ENCODE data around the gene CPM.

The CPM gene

DNA sequence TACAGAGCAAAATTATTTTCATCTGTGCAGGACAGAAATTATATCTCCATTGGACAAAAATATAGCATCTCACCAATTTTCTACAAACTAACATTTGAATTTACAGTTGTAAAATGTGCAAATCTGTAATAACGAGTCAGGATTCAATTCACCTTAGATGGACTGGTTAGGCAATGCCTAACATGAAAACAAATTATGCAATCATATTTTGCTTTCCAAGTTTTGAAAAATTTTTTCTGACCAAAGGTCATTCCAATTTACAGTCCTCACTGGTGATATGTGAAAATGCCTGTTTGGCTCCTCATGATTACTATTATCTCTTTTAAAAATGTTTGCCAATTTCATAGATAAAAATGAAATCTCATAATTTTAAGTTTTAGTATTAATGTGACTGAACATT, 6.5 kb upstream of the CPM start:
- no peaks in the 10 kb centered on the region for H3K36me3 Mint-ChIP-seq
- H3K27ac Mint-ChIP-seq, result no peak overlapping the region
- no peak overlapping the region for H3K4me3 Mint-ChIP-seq
- H3K9me3 Mint-ChIP-seq (ENCODE audit: low read depth), result no peaks in the 10 kb centered on the region
- no peaks in the 10 kb centered on the region for H3K4me1 Mint-ChIP-seq (ENCODE audit: low read depth)
- peaks cover 2% of the 10 kb centered on the region for H3K27me3 Mint-ChIP-seq

DNA sequence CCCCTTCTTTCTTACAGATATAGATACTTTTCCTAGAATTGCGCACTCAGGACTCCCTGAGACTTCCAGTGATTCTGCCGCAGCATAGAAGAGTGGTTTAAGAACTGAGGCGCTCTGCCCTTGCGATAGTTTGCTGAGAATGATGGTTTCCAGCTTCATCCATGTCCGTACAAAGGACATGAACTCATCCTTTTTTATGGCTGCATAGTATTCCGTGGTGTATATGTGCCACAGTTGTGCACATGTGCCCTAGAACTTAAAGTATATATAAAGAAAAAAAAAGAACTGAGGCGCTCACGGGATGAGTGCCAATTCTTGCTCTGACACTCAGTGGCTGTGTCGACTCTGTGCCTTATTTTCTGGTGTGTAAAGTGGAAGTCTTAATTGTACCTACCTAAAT, 1.4 kb upstream of the CPM start:
- Mint-ChIP-seq H3K9me3 (ENCODE audit: low read depth) (no peaks in the 10 kb centered on the region), H3K4me1 (ENCODE audit: low read depth) (peaks cover 13% of the 10 kb centered on the region), H3K36me3 (peaks cover 2% of the 10 kb centered on the region), H3K4me3 (peak overlapping the region; percentile 32), H3K27ac (no peak overlapping the region), H3K27me3 (peaks cover 8% of the 10 kb centered on the region)

DNA sequence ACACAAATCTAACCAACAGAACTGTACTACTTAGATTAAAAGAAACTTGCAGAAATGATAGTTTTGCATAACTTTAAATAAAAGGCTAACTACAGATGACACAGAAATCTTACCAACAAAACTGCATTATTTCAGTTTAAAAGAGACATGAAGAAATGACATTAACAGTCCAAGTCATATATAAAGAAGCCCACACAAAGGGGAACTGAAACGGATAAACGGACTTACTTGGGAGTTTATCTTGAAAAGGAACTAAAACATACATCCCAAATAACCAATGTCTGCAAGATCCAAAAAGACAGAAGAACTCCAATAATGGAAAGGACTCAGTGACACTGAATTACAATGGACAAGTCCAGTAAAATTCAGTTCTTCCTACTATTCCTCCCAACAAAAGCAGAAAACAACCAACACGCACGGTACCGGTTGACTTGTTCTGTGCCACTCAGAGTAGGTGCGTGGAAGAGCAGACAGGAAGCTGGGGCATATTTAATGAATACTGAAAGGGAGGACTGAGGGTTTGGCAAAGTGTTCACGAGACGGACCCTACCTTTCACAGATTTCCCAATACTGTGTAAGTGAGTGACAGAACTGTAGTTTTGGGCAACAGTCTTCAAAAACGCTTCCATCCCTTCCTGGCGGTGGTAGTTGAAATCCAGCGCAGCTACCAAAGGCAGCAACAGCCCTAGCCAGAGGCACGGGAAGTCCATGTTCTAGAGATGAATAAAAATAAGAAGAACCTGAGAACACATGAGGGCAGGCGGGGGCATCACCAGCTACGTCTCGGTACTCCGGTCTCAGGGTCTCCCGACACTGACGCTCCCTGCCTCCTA, 627 bp downstream of the CPM start:
- peaks cover 13% of the 10 kb centered on the region for H3K4me1 Mint-ChIP-seq (ENCODE audit: low read depth)
- H3K4me3 Mint-ChIP-seq, result peak overlapping the region; percentile 89
- H3K27ac Mint-ChIP-seq, result peak overlapping the region; percentile 16
- H3K9me3 Mint-ChIP-seq (ENCODE audit: low read depth), result no peaks in the 10 kb centered on the region
- peaks cover 5% of the 10 kb centered on the region for H3K36me3 Mint-ChIP-seq
- H3K27me3 Mint-ChIP-seq, result peaks cover 8% of the 10 kb centered on the region

DNA sequence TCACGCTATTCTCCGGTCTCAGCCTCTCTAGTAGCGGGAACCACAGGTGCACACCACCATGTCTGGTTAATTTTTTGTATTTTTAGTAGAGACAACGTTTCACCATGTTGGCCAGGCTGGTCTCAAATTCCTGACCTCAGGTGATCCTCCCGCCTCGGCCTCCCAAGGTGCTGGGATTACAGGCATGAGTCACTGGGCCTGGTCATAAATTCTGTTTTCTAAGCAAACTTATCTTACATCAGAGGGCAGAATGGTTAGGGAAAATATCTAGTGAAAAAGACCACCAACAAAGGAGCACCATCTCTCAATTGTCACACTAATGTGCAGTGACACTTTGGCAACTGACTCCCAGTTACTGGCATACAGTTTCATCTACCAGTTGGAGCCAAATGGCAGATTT, 2.8 kb downstream of the CPM start:
- peaks cover 8% of the 10 kb centered on the region for H3K27me3 Mint-ChIP-seq
- H3K36me3 Mint-ChIP-seq, result peaks cover 5% of the 10 kb centered on the region
- H3K9me3 Mint-ChIP-seq (ENCODE audit: low read depth), result no peaks in the 10 kb centered on the region
- H3K4me1 Mint-ChIP-seq (ENCODE audit: low read depth), result peaks cover 13% of the 10 kb centered on the region
- peak overlapping the region; percentile 23 for H3K4me3 Mint-ChIP-seq
- no peak overlapping the region for H3K27ac Mint-ChIP-seq

DNA sequence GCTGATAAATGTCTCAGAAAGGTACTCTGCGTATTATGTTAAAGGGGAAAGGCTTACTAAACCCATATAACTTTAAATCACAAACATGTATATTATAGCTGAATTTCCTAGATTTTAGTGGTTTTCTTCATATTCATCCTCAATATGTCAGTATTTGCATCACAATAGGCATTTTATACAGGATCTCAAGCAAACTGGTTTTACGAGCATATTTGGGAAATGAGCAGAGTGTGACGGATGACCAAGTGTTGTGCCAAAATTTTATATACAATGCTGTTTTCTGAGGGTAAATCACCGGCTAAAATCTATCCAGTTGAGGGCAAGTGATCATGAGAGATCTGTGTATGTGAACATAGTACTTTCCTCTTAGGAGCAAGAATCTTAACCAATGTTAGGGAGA, 8.4 kb downstream of the CPM start:
- Mint-ChIP-seq H3K27me3 (no peaks in the 10 kb centered on the region), H3K4me1 (ENCODE audit: low read depth) (no peaks in the 10 kb centered on the region), H3K36me3 (peaks cover 3% of the 10 kb centered on the region), H3K27ac (no peak overlapping the region), H3K9me3 (ENCODE audit: low read depth) (no peaks in the 10 kb centered on the region), H3K4me3 (no peak overlapping the region)

DNA sequence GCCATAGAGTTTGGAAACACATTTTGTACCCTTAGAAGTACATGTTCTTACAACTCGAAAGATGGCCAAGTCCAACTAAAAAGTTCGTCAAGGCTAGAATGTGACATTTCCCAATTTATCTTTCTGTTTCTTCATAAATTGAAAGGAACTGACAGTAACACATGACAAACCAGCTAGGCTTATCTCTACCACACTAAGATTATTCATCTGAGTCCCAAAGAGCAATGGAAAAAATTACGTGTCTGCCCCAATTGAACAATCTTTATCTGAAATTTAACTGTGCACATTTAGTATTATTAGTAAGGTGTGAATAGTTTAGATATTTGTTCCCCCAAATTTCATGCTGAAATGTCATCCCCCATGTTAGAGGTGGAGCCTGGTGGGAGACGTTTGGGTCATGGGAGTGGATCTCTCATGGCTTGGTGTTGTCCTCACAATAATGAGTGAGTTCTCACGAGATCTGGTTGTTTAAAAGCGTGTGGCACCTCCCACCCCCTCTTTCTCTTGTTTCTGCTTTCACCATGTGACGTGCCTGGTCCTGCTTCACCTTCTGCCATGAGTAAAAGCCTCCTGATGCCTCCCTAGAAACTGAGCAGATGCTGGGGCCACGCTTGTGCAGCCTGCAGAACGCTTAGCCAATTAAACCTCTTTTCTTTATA, 13.3 kb downstream of the CPM start:
- Mint-ChIP-seq H3K9me3 (ENCODE audit: low read depth) (no peaks in the 10 kb centered on the region), H3K27ac (no peak overlapping the region), H3K36me3 (no peaks in the 10 kb centered on the region), H3K27me3 (no peaks in the 10 kb centered on the region), H3K4me3 (no peak overlapping the region), H3K4me1 (ENCODE audit: low read depth) (peaks cover 7% of the 10 kb centered on the region)

DNA sequence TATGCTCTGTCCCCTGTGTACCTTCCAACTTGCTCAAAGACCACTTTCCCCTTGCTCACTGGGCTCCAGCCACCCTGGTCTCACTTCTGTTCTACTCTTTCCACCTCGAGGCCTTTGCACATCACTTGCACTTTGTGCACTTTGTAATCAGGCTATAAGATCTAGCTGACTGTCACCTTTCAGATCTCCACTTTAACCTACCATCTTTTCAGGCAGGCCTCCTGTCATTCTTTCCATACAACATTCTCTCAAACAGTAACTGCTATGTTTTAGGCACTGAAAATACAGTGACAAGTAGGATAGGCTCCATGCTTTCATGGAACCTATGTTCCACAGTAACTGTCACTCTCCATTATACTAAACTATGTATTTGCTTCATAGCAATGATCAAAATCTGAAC, 14.0 kb downstream of the CPM start:
- H3K9me3 Mint-ChIP-seq (ENCODE audit: low read depth), result no peaks in the 10 kb centered on the region
- H3K36me3 Mint-ChIP-seq, result no peaks in the 10 kb centered on the region
- no peak overlapping the region for H3K27ac Mint-ChIP-seq
- H3K4me1 Mint-ChIP-seq (ENCODE audit: low read depth), result peaks cover 8% of the 10 kb centered on the region
- H3K27me3 Mint-ChIP-seq, result no peaks in the 10 kb centered on the region
- no peak overlapping the region for H3K4me3 Mint-ChIP-seq

DNA sequence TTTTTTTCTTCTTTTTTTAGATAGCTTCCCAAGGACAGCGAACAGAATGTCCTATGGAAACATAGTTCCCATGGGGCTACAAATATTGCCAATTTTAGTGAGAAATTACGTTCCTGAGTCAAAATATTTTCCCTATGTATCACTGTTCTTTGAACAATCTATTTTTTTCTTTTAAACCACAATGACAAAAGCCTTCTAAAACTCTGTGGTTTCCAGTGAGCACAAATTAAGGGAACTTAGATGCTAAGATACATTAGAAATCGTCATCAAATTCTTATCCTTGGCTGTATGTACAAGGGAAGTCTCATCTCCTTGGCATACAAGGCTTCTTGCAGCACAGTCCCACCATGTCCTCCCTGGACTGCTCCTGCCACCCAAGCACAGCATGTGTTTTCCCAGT, 17.9 kb downstream of the CPM start:
- no peak overlapping the region for H3K27ac Mint-ChIP-seq
- no peaks in the 10 kb centered on the region for H3K36me3 Mint-ChIP-seq
- H3K27me3 Mint-ChIP-seq, result no peaks in the 10 kb centered on the region
- peaks cover 8% of the 10 kb centered on the region for H3K4me1 Mint-ChIP-seq (ENCODE audit: low read depth)
- no peaks in the 10 kb centered on the region for H3K9me3 Mint-ChIP-seq (ENCODE audit: low read depth)
- no peak overlapping the region for H3K4me3 Mint-ChIP-seq

DNA sequence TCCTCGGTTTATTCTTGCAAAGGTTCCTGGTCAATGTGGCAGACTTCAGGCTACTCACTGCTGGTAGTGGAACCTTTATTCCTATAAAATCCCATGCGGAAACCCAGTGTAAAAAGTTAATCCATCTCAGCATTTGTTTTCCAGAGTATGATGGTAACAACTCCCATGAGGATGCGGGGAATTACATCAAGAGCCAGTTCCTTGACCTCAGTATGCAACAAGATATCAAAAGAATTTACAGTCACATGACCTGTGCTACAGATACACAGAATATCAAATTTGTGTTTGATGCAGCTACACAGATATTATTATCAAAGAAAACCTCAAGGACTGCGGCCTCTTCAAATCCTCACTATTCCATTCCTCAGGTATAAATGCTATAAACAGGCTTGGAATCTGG, 19.3 kb downstream of the CPM start:
- H3K4me1 Mint-ChIP-seq (ENCODE audit: low read depth), result peaks cover 8% of the 10 kb centered on the region
- H3K27me3 Mint-ChIP-seq, result no peaks in the 10 kb centered on the region
- H3K27ac Mint-ChIP-seq, result no peak overlapping the region
- no peaks in the 10 kb centered on the region for H3K9me3 Mint-ChIP-seq (ENCODE audit: low read depth)
- H3K4me3 Mint-ChIP-seq, result no peak overlapping the region
- H3K36me3 Mint-ChIP-seq, result peaks cover 3% of the 10 kb centered on the region

DNA sequence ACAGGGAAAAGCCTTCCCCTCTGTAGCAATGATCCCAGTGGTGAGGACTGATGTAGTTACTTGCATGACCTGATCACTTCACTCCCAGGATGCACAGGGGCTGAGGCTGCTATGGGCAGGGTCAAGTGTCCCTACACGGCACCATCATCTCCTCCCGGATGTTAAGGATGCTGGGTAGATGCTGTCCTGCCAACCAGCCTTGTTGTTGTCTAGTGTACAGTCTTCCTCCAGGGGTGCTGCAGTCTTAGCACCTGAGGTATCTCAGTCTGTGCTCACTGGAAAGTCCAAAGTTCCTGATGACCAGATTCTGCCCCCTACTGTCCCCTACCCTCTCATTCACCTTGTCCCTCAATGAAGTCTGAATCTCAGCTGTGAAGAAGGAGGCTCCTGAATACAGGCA, 20.1 kb downstream of the CPM start:
- H3K9me3 Mint-ChIP-seq (ENCODE audit: low read depth), result no peaks in the 10 kb centered on the region
- peaks cover 3% of the 10 kb centered on the region for H3K36me3 Mint-ChIP-seq
- H3K4me3 Mint-ChIP-seq, result no peak overlapping the region
- H3K27ac Mint-ChIP-seq, result no peak overlapping the region
- H3K27me3 Mint-ChIP-seq, result no peaks in the 10 kb centered on the region
- peaks cover 8% of the 10 kb centered on the region for H3K4me1 Mint-ChIP-seq (ENCODE audit: low read depth)

DNA sequence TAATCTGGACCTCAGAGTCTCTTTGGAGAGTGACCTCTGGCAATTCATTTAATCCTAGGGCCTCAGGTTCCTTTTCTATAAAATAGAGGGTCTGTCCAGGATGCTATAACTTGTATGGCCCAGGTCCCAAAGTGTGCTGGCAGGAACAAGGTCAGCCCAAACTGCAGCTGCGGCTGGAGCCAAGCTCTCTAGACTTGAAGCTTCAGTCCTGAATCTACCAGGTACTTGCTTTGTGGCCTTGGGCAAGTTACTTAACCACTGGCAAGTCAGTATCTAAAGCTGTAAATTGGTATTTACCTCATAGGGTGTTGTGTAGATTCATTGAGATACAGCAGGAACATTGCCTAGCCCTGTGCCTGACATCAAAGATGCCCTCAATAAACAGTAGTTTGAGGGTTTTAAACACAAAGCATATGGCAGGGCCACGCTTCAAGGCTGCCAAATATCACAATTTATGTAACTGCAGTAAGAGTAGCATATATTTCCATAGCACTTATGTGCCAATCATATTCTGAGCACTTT, 21.7 kb downstream of the CPM start:
- Mint-ChIP-seq H3K27me3 (peaks cover 1% of the 10 kb centered on the region), H3K4me3 (no peak overlapping the region), H3K27ac (no peak overlapping the region), H3K36me3 (peaks cover 4% of the 10 kb centered on the region), H3K4me1 (ENCODE audit: low read depth) (peaks cover 8% of the 10 kb centered on the region), H3K9me3 (ENCODE audit: low read depth) (no peaks in the 10 kb centered on the region)

DNA sequence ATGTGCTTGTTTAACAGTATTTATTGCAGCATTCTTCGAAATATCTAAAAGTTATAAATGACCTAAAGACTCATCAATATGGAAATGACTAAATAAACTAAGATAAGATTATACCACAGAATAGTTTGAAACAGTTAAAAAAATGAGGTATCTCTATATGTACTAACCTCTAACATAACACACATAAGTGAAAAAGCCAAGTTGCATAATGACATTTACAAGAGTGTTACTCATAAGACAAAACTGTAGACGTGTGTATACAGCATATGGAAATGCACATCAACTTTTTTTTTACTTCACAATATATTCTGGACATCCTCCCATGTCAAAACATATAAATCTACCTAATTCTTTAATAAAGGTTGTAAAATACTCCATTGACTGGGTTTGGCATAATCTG, 22.8 kb downstream of the CPM start:
- H3K9me3 Mint-ChIP-seq (ENCODE audit: low read depth), result no peaks in the 10 kb centered on the region
- no peak overlapping the region for H3K27ac Mint-ChIP-seq
- peaks cover 1% of the 10 kb centered on the region for H3K27me3 Mint-ChIP-seq
- H3K4me1 Mint-ChIP-seq (ENCODE audit: low read depth), result peaks cover 2% of the 10 kb centered on the region
- no peak overlapping the region for H3K4me3 Mint-ChIP-seq
- peaks cover 4% of the 10 kb centered on the region for H3K36me3 Mint-ChIP-seq

DNA sequence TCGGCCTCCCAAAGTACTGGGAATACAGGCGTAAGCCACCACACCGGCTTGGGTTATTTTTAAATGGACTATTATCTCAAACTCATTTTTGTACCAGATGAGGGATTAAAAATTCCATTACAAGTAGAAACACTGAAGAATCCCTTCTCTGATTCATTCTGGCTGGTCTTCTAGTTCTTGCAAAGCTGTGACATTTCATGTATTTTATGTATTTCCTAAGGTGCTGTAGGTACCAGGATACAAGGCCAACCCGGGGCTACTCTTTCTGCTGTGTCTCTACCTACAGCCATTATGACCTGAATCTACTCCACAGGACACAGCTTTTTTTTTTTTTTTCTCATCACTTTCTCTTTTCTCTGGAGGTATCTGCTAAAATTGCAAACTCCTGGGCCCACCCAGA, 24.9 kb downstream of the CPM start:
- Mint-ChIP-seq H3K36me3 (peaks cover 4% of the 10 kb centered on the region), H3K4me1 (ENCODE audit: low read depth) (peaks cover 3% of the 10 kb centered on the region), H3K27me3 (peaks cover 1% of the 10 kb centered on the region), H3K9me3 (ENCODE audit: low read depth) (no peaks in the 10 kb centered on the region), H3K27ac (no peak overlapping the region), H3K4me3 (no peak overlapping the region)

DNA sequence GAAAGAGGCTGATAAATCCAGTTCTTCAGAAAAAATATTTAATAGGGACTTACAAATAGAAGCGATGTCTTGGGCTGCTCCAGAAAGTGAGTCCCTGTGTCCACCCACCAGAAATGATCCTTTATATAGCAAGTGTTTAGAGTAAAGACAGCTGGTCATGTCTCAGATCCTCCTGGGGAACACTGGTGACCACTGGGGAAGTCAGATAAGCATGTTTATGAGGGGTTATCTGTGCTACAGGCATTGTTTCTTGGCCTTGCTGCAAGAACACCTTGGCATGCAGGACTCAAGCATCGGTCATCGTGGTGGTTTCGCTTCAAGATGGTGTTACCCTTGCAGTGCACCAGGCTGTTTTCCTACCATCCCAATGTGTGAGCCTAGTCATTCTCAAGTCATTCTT, 27.2 kb downstream of the CPM start:
- Mint-ChIP-seq H3K27me3 (peaks cover 1% of the 10 kb centered on the region), H3K9me3 (ENCODE audit: low read depth) (no peaks in the 10 kb centered on the region), H3K4me1 (ENCODE audit: low read depth) (peaks cover 3% of the 10 kb centered on the region), H3K27ac (no peak overlapping the region), H3K4me3 (no peak overlapping the region), H3K36me3 (peaks cover 4% of the 10 kb centered on the region)

DNA sequence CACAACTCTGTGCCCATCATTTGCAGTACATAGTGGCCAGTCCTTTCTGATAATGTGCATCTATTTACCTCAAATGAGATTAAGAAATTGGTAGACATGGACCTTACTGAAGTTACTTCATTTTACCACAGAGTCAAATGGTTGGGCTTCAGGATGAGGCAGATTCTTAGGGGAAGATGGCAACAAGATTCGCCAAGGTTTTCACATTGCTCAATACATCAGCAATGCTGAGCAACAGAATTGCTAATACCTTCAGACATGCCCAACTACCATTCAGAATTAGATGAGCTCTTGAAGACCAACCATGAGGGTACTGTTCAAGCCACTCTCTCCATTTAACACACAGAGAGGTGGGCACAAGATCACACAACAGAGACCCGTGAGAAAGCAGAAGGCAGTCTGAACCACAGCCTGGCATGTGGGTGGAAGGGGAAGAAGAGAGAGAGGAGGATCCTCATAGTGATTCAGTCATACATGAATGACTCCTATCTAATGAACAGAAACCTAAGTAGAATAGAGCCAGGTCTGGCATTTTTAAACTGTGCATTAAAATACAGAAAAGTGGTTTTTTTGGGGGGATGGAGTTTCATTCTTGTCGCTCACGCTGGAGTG, 28.5 kb downstream of the CPM start:
- H3K9me3 Mint-ChIP-seq (ENCODE audit: low read depth), result no peaks in the 10 kb centered on the region
- peaks cover 3% of the 10 kb centered on the region for H3K4me1 Mint-ChIP-seq (ENCODE audit: low read depth)
- peaks cover 1% of the 10 kb centered on the region for H3K27me3 Mint-ChIP-seq
- no peak overlapping the region for H3K4me3 Mint-ChIP-seq
- peak overlapping the region; percentile 47 for H3K27ac Mint-ChIP-seq
- H3K36me3 Mint-ChIP-seq, result peaks cover 4% of the 10 kb centered on the region
